ELR (cell line): ENCODE data around the gene AGPAT4.
"Not testable (repeated sequence)": the region's sequence is repeated elsewhere in the genome, so short reads cannot be mapped to it uniquely, and the experiment has no call there.

ENCODE experiments used
- DNase-seq: peaks from one replicate; pipeline ENCODE4 v3.0.0-alpha.2; 2015; ENCODE audit warnings: low read depth

AGPAT4 gene

GRCh38 chr6:161200610-161201370 lies 73.1 kb downstream of the AGPAT4 start:
- no peak for DNase-seq

GRCh38 chr6:161199850-161200249 lies 74.0 kb downstream of the AGPAT4 start:
- no peak for DNase-seq

- no peak for DNase-seq
These were observed 74.9 kb downstream of the AGPAT4 start for GRCh38 chr6:161198783-161199460.

GRCh38 chr6:161198176-161198575 lies 75.7 kb downstream of the AGPAT4 start:
- no peak for DNase-seq

- no peak for DNase-seq
These were observed 78.5 kb downstream of the AGPAT4 start for GRCh38 chr6:161195386-161195785.

GRCh38 chr6:161194374-161194773 lies 79.5 kb downstream of the AGPAT4 start:
- no peak for DNase-seq

GRCh38 chr6:161192636-161193411 lies 81.0 kb downstream of the AGPAT4 start:
- DNase-seq, result no peak

- DNase-seq, result no peak
These were observed 82.2 kb downstream of the AGPAT4 start for GRCh38 chr6:161191671-161192070.

GRCh38 chr6:161191007-161191406 lies 82.9 kb downstream of the AGPAT4 start:
- DNase-seq, result no peak

GRCh38 chr6:161189891-161190290 lies 84.0 kb downstream of the AGPAT4 start:
- DNase-seq, result no peak

GRCh38 chr6:161188547-161189465 lies 85.1 kb downstream of the AGPAT4 start:
- no peak for DNase-seq

GRCh38 chr6:161186173-161186769 lies 87.6 kb downstream of the AGPAT4 start:
- peak; percentile 93 for DNase-seq

- DNase-seq, result no peak
These were observed 92.7 kb downstream of the AGPAT4 start for GRCh38 chr6:161181121-161181520.

- not testable (repeated sequence) for DNase-seq
These were observed 95.7 kb downstream of the AGPAT4 start for GRCh38 chr6:161178155-161178554.

GRCh38 chr6:161176428-161176827 lies 97.4 kb downstream of the AGPAT4 start:
- DNase-seq, result not testable (repeated sequence)

- not testable (repeated sequence) for DNase-seq
These were observed 101.1 kb downstream of the AGPAT4 start for GRCh38 chr6:161172769-161173168.

- no peak for DNase-seq
These were observed 102.7 kb downstream of the AGPAT4 start for GRCh38 chr6:161171207-161171606.

GRCh38 chr6:161169696-161170095 lies 104.2 kb downstream of the AGPAT4 start:
- DNase-seq, result peak; percentile 19

- peak; percentile 10 for DNase-seq
These were observed 104.8 kb downstream of the AGPAT4 start for GRCh38 chr6:161169035-161169434.

GRCh38 chr6:161168281-161168891 lies 105.5 kb downstream of the AGPAT4 start:
- peak; percentile 99 for DNase-seq

- DNase-seq, result no peak
These were observed 107.2 kb downstream of the AGPAT4 start for GRCh38 chr6:161166677-161167076.
